HG02763 (cell line): ENCODE measurements around the gene C1QL2.

ENCODE experiments used
- ATAC-seq: cut with Tn5 transposase; IDR thresholded peaks from one replicate; pipeline ENCODE4 v1.9.1; 2021; ENCODE audit warnings: mild to moderate bottlenecking, moderate library complexity; ENCODE audit not compliant: unreplicated experiment

The C1QL2 gene

DNA sequence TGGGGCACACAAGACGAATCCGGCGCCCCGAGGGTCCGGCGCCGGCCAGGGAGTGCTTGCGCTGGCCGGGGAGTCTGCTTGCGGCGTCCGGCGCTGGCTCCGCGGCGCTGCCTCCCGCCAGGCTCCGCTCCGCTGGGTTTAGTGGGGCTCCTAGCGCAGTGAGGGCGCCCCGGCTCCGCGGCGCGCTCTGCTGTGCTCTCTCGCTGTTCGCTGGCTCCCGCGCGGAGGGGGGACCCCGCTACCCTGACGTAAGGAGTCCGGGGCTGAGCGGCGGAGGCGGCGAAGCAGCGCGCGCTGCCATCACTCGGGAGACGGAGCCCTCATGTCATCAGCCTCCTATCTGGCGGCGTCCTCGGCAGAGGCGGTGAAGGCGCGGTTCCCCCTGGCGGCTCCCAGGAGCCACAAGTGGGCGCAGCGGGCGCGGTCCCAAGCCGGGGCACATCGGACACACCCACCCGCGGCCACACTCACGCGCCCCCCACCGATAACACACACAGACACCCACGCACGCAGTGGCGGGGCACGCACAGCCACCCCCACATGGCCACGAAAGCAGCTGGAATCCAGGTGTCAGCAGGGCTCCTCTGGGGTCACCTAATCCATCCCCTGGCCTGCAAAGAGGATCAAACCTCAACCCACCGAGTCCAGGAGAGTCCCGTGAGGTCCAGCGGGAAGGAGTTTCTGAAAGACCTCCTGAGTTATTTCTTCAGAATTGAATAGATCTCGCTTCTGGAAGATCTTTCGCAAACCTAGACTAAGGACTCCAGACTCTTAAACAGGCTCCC is at the start of gene C1QL2:
C1QL2 (minus strand) TSS at position 189 of the 785 bp plus-strand sequence. CDS start 482 bp downstream, outside the sequence.
- ATAC-seq, result no peak

DNA sequence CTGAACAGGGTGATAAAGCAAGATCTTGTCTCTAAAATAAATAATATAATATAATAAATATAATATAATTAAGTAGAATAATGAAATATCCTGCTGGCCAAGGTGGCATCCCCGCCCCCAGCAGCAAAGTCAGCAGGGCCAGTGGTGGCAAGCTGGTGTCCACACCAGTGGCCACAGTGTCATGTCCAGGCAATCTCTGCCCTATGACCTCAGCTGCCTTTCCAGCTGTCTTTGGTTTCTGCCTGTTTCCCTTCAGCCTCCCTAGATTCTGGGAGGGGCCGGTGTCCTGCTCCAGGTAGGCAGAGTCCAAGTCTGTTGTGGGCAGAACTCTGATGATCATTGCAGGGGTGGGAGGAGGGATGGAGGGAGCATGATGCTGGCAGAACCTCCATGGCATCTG is 48.9 kb upstream of the C1QL2 start:
- no peak for ATAC-seq

DNA sequence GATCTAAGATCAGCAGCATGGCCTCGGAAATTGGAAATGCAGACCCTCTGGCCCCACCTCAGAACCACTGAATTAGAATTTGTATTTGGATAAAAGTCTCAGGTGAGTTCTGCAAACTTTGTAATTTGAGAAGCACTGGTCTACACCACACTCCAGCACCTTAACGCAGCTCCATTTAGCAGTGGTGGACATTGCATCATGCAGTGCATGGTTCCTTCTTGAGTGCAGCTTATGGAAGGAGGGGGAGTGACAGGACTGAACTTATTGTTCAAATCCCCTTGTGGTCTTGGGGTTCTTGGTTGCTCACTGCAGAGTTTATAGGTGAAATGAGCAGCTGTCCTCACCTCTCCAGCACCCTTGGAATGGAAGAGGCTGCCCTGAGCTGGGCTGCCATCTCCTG is 47.6 kb upstream of the C1QL2 start:
- no peak for ATAC-seq

- ATAC-seq, result no peak
Measured at GRCh38 chr2:119205001-119205706, 46.6 kb upstream of the C1QL2 start.

- ATAC-seq, result no peak
Measured at GRCh38 chr2:119204525-119204924, 46.0 kb upstream of the C1QL2 start.

DNA sequence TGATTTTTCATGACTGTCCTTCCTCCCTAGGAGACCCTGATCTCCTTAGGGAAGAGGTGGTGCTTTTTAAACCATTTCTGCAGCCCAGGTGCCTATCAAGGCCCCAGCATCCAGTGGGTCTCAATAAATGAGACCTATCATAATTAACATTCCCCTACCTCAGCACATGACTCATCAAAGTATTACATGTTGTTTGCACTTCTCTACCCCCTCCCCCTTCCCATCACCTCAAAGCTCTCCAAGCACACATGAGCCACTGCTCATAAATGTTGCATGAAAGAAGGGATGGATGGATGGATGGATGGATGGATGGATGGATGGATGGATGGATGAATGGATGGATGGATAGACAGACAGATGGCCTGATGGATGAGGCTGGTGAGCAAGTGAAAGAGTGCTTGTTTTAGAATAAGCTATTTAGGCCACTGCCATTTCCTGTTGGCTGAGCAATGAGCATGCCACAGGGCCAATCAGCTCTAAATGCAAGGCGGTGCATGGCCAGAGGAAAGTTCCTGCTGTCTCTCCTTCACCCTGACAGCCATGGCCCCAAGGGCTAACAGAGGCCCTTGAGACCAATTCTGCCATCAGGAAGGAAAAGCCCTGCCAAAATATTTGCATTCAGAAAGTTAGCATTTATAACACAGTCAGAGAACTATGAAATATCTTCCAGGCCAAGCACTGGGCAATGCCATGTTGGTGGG is 44.2 kb upstream of the C1QL2 start:
- no peak for ATAC-seq

GRCh38 chr2:119201815-119202214 is 43.3 kb upstream of the C1QL2 start:
- no peak for ATAC-seq

GRCh38 chr2:119198240-119198840 is 39.8 kb upstream of the C1QL2 start:
- no peak for ATAC-seq

DNA sequence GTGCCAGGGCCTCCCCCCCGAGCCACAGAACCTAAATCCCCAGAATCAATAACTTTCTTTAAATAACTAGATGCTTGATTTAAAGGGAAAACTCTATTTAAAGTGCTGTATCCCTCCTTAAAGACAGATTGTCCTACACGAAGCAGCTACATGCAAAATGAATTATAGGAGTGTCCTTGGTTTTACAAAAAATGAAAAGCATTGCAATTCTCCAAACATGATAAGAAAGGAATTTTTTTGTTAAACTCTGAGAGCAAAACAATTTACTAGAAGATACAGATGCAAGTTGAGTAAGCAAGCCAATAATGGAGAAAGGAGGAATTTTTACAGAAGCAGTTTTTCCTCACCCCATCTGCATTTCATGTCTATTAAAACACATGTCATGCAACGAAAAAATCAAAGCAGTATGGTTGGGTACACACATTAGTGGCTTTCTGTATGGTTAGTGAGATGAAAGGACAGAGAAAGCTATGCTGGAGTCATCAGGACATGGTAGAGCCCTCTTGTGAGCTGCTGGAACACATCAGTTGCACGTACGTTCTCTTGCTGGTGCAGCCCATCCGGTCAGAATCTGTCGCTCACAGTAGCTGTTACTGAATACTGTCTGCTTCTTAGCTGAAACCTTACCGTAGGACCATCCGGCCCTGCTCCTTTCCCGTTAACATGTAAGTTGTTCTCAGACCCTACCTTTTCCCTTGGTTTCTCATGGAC is 39.1 kb upstream of the C1QL2 start:
- no peak for ATAC-seq

GRCh38 chr2:119197126-119197405 is 38.5 kb upstream of the C1QL2 start:
- no peak for ATAC-seq

- ATAC-seq, result no peak
Measured at GRCh38 chr2:119196301-119197125, 38.0 kb upstream of the C1QL2 start.

- no peak for ATAC-seq
Measured at GRCh38 chr2:119195887-119196286, 37.3 kb upstream of the C1QL2 start.

DNA sequence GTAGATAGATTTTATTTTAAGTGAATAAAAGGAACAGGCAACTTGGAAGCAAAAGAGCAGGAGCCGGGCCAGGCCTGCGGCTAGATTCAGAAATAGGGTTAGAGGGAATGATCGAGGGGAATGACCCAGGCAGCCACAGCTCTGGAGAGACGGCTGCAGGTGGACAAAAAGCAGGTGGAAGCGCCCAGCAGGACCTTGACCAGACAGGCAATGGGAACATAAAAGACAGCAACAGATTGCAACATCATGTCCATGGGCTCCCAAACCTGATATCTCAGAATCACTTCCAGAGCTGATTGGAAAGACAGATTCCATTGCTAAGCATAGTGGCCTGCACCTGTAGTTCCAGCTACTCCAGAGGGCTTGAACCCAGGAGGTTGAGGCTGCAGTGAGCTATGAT is 36.5 kb upstream of the C1QL2 start:
- no peak for ATAC-seq

DNA sequence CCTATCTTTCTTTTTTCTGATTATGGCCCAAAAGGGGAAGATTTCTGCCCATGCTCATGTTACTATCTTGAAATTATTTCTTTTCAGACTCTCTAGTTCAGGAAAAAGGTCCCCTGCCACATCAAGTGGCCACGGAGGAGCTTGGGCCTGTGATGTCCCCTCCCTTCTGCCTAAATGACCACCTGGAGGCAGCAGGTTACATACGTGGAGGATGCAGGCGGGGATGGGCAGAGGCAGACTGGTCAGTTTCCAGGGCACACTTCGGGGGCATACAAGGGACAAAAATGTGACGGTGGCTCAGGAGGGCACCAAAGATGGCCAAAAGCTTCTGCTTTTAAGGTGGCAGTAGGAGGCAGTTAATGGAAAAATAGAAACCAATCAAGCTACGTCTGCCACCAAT is 34.3 kb upstream of the C1QL2 start:
- ATAC-seq, result no peak

DNA sequence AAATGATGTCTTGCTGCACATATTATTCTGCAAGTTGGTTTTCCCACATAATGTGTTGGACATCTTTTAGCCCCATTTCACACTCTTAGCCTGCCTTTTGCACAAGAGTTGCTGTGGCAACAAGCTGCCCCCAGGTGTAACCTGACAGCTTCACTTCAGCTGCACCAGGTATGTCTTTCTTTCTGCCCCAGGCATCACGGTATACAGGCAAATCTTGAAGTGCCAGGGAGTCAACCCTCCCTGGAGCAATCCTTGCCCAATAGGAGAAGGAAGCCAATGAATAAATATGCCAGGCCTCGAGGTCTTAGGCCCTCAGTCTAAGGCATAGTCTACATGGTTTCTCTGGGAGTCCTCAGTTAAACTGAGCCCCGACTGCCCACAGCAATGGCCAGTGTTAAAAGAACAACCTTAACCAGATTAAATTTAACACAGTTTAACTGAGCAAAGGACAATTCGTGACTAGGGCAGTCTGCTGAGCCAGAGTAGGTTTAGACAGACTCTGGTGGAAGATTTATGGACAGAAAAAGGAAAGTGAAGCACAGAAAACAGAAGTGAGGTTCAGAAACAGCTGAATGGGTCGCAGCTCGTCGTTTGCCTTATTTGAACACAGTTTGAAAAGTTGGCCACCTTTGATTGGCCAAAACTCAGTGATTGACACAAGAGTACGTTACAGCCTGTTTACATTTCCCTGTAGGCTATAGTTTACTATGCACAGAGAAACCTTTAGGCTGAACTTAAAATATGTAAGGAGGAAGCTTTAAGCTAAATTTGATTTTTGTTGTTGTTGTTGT is 32.0 kb upstream of the C1QL2 start:
- no peak for ATAC-seq

GRCh38 chr2:119184512-119184911 is 26.0 kb upstream of the C1QL2 start:
- no peak for ATAC-seq

GRCh38 chr2:119181791-119182445 is 23.4 kb upstream of the C1QL2 start:
- no peak for ATAC-seq

GRCh38 chr2:119181391-119181790 is 22.8 kb upstream of the C1QL2 start:
- ATAC-seq, result no peak

DNA sequence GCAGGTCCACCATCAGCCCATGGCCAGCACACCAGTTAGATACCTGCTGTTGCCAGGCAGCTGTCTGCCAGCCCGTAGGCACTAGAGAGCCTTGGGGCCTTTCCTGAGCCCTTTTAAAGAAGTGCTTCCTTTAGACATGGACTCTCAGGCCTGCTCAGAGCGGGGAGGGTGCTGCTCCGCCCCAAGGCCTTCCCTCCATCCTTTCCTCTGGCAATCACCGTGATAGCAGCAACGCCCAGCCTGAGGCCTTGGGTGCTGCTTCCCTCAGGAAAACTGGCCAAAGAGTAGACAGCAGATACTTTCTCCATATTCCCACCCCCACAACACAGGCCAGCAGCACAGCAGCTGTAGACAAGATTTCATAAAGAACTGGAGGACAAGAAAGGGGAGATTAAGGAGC is 22.3 kb upstream of the C1QL2 start:
- no peak for ATAC-seq
